Endometrium (tissue), 2 donors: ENCODE results near the gene BABAM2.
"Not testable (repeated sequence)": the region's sequence is repeated elsewhere in the genome, so short reads cannot be mapped to it uniquely, and the experiment has no call there.

Experiments
- FAIRE-seq: peaks from 2 replicates; lab custom pipeline; 2012; peaks lifted over from hg19 to GRCh38; lab: Jason Lieb, UNC
- donor health status: control.
- donor health status: control.

BABAM2 gene

DNA sequence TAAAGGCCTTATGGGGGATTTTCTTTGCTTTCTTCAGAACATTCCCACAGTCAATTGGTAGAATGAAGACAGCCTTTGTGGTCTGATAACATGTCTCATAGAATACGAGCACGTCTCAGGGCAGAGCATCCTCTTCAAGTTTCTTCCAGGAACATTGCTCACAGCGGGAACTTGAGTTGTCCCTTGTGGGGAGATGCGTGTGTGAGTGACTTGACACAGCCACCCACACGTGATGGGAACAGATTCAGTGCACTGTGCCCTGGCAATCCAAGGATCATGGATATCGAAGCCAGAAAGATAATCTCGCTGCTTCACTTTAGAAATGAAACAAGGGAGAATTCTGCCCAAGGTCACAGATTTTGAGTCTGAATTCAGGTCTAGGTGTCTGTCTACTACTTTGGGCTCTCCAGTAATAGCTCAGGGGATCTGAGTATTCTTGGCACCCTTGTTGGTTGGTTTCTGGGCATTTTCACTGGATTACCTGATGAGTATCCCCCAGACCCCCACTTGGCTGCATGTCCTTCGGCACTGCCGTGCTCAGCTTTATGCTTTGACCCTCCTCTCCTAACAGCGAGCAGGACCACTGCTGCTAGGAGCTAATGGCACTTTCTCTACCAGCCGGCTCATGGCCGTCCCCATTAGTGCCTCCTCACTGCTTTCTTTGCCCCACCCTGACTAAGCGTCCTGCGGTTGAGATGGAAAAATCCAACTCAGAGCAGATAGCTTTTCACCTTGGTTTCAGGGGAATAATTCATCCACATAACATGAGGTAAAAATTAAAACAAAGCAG lies 426.2 kb downstream of the BABAM2 start:
- FAIRE-seq = no peak

DNA sequence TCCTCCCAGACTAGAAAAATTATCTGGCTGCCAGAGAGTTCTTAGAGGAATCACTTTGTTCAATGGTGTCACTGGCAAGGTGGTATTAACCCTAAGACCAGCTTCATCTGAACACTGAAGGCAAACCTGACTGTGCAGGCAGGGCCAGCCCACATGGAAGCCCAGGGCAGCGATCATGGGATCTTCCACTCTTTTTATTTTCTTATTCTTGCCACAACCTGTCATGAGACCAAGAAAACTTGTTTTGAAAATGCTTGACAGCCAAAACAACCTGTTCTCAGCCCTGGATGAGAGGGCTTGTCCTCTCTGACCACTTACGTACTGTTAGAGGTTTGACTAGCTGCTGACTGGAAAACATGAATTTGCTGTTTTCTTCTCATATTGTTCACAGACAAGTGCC lies 426.9 kb downstream of the BABAM2 start:
- no peak for FAIRE-seq

DNA sequence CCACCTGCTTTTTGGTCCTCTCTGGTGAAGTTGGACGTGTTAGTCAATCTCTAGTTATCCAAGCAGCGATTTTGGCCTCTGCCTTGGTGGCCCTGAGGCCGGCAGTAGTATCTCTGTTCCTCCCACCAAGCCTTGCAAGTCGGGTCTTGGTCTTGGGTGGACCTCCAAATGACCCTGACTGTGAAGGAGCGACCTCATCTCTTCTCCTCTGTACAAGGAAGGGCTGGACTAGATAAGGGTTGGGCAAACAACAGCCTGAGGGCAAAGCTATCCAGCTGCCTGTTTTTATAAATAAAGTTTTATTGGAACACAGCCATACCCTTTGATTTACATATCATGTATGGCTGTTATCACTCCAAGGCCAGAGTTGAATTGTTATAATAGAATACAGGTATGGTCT lies 427.5 kb downstream of the BABAM2 start:
- no peak for FAIRE-seq

DNA sequence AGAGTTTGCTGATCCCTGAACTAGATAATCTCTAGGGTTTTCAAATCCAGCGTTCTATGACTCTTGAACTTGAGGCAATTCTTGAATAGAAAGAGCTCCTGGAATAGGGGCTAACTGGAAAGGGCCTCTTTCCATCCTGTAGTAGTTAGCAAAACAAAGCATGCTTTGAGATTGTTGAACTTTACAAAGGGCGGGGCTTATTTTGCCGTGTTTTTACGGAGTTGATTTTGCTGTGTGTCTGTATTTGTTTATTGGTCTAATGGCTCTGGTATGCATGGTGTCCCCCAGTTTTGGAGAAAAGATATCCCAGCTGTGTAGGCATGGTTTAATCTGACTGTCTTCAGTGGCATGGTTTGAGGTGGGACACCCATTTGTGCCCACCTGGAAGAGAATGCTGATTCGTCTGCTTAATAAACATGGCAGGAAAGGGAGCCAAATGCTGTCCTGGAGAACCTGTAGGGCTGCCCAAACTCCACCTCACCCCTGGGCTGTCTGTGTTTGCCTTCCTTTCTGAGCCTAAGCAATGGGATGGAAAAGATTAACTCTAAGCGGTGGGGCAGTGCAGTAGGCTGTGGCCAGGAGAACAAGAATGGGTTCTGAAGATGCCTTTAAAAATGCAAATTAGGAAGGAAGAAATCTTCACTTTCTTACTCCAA lies 428.1 kb downstream of the BABAM2 start:
- no peak for FAIRE-seq

DNA sequence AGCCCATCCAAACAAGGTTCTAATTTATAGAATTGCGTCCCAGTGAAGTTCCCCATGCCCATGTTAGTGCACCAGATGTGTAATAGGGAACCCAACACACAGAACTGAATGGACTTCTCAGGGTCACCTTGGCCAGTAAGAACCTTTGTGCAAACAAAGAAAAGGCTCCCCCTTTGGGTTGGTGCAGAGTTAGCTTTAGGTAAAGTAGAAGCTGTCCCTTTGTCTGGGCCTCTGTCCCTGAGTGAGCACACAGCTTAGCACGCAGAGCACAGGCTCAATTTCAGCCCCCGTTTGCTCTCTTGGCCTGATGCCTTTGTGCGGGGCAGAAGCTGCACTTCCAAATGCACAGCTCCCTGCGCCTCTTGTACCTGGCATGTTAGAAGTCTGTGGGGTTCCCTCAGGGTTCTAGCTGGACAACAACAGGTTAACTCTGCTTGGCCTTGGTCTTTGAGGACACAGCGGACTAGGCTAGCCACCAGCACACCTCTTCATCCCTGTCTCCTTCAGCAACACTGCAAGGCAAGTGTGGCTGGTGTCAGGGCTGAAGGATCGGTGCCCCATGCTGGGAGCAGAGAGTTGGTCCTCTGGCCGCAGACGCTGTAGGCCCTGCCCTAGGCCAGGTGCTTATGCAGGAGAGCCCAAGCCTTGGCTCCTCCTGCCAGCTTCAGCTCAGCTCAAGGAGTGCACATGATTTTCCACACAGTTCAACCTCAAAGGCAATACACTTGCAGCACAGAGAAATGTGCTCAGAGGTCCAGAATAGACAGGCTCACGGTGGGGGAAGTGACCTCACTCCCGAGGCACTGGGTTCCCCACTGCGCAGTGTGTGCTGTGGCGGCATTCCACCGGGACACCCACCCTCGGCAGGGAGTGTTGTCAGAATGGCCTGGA lies 428.8 kb downstream of the BABAM2 start:
- FAIRE-seq = no peak

DNA sequence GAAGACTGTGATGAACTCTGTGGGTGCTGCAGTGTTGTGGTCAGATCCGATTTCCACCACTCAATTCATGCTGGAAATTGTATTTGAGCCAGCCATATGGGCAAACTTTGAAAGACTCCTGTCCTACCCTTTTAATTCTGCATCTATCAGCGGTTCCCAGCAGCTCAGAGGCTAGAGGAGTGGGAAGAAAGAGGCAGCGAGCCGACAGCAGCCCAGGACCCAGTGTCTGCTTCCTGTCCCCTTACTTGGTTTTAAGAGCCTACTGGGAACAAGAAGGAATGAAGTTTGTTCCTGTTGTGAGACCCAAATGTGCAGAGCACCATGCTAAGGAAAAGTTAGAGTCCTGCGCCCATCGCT lies 429.5 kb downstream of the BABAM2 start:
- FAIRE-seq = no peak

DNA sequence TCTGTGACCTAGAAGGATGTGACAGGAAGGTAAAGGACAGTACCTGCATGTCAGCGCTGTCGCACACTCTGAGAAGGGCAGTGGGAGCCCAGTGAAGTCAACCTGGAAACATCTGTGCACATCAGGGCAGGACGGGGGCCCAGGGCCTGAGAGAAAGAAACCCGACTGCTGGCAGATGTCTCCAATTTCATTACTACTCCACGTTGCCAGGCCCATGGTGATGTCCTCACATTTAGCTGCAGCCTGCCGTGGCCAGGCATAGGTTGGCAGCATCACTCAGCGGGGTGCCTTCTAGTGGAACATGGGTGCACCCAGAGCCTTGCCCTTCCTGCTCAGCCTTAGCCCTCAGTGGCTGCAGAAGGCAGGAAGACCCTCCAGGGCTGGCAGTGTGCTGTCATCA lies 429.8 kb downstream of the BABAM2 start:
- no peak for FAIRE-seq

DNA sequence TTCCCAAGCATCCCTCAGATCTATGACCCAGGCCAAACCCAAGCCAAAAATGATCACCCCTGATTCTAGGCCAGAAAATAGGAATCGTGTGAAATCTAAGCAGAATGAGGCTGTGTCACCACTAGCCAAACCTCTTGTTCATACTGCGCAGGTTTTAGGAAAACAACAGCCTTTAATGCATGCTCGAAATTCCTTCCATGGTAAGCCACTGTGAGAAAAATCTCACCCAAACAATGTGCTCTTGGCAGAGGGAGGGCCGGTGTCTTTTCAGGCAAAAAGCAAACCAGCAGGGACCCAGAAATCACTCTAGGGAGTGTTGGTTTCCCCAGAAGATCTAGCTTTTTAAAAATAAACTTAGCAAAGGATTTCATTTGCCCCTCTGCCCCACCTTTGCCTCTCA lies 430.9 kb downstream of the BABAM2 start:
- no peak for FAIRE-seq

DNA sequence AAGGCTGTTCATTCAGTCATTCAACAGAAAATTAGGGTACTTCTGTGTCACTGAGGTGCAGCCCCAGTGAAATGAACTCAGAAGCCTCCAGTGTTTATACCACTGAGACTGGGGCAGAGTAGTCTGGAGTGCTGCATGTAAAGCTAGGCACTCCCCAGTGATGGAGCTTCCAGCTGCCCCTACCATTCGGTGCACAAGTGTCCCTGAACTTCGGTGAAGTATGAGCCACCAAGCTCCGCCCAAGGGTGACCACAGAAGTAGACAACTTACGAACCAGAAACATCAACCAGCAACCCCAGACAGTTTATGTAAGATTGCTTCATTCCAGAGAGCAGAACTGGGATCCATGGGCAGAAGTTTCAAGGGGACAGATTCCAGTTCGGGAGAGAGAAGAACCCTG lies 431.5 kb downstream of the BABAM2 start:
- no peak for FAIRE-seq

DNA sequence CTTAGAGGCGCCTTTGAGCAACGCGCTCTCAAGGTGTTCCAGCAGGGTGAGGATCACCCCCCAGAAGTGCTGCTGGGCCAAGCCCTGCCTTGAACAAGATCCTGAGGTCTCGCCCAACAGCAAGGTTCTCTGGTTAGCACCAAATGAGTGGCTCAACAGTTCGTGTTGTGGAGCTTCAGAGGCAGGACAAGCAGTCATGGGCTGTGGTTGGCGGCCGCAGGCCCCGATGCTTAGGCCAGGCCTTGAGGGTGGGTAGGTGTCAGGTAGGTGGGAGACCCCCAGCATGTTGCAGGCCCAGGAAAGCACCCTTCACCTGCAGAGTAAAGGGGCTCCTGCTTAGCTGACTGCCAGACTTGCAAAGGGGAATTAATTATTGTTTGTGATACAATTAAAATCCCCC lies 431.9 kb downstream of the BABAM2 start:
- no peak for FAIRE-seq

DNA sequence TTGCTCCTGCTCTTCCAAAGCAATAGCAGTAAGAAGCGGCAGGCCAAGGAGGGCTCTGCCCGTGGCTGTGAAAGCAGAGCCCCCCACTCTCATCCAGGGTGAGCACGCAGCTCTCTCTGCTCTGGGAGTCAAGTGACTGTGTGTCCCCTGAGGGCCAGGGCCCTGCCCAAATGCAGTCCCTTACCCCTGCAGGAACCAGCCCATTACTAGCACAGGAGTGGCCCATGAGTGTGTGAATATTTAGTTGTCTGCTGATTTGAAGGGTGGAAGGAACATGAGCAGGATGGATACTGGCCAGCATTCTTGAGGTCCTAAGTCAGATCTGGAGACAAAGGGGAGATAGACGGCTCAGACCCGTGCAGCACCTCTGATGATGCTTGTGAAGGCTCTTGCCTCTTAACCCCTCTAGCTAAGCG lies 432.5 kb downstream of the BABAM2 start:
- FAIRE-seq = no peak

DNA sequence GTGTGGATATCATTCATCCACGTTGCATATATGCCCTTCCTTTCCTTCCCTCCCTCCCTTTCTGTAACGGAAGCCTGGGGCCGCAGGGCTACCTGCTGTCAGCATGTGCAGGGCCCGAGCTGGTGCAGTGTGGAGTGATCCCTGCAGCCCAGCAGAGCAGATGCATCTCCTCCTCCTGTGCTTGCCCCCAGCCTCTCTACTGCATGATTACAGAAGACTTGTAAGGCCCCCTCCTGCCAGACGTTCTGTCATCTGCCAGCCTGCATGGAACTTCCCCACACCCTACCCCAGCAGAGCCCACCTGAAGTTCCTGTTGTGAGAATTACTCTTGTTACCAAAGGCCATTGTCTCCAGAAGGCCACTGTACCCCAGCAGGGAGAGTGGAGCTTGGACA lies 434.6 kb downstream of the BABAM2 start:
- FAIRE-seq = no peak

DNA sequence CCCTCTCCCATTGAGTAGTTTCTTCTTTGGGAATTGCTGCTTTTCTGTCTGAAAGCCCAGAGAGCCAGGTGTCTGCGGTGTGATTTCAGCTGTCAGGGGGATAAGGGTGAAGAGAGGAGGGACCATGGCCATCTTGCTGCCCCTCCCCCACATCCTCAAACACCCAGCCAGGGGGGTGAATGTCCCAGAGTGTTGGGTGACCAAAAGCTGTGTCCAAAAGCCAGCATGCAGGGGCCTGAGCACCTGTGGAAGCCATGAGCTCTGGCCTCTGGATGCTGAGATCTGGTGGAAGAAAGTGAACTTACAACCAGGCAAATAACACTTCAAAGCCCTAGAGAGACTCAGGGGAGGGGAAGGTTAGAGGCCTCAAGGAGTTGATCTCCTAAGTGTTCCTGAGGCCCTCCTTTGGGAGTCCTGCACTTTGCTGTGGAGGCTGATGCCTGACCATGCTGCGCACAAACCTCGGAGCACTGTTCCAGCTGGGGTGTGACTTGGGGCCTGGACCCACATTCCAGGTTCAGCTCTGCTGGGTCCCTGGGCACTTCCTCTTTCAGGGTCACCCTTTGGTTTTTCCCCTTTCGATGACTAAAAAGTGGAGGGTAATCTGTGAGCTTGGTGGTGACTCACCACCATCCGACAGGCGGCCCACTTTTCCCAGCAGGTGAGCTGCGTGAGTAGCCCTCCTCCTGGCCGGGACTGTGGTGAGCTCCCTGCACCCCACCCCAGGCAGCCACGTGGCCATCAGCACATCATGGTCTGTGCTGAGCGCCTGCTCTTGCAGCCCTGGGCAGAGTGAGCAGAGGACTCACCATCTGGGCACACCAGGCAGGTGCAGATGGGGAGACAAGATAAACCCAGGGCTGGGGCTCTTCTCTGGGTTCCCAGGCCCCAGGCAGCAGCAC lies 435.3 kb downstream of the BABAM2 start:
- no peak for FAIRE-seq

DNA sequence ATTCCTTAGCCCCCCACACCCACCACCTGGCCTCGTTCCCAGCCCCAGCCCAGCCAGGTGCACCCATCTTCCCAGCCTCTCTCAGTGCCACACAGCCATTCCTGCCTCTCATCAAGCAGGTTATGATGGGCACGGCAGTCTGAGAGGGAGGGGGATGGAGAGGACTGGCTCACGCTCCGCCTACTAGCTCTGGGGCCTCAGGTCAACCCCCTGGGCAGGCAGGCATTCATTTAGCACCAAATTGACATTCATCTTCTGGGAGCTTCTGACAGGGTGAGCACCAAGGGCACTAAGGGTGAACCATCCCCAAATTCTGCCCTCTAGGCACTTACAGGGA lies 435.9 kb downstream of the BABAM2 start:
- FAIRE-seq = no peak

DNA sequence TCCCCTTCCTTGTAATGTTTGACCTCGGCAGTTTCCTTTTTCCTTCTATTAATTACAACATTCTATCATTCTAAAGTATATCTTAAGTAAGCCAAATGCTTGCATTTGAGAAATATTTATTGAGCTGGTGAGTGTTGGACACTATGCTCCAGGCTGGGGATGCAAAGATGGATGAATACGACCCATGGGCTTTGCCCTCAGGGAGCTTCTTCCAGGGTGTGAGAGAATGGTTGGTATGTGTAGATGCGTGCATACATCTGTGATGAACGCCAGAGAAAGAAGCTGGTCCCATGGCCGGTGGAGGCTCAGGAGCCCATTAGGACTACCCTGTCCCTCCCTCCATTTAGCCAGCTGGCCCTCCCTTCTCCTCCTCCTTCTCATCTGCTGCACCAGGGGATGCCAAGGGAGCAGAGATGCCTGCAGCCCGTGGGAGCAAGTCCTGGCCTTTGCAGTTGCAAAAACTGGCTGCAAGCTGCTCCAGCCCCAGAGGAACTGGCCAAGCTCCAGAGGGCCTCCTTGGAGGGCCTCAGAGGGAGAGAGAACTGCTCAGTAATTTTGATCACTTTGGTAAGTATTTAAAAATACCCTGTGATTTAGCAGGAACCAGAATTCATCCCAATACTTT lies 436.5 kb downstream of the BABAM2 start:
- FAIRE-seq = no peak

DNA sequence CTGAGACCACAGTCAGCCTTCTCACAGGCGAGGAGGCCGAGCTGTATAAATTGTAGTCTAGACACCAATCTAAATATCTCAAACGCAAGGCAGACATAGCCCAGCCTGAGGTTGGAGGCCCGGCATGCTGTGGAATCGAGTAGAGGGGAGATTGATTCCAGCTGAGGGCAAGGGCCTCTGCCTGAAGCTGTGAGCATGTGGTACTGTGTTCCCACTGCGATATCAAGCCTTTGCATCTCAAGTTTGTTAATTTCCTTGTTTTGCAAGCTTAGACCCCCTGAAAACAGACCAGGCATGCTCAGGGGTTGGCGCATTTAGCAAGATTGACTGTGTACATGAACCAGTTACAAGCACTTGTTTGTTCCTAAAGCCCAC lies 437.0 kb downstream of the BABAM2 start:
- no peak for FAIRE-seq

DNA sequence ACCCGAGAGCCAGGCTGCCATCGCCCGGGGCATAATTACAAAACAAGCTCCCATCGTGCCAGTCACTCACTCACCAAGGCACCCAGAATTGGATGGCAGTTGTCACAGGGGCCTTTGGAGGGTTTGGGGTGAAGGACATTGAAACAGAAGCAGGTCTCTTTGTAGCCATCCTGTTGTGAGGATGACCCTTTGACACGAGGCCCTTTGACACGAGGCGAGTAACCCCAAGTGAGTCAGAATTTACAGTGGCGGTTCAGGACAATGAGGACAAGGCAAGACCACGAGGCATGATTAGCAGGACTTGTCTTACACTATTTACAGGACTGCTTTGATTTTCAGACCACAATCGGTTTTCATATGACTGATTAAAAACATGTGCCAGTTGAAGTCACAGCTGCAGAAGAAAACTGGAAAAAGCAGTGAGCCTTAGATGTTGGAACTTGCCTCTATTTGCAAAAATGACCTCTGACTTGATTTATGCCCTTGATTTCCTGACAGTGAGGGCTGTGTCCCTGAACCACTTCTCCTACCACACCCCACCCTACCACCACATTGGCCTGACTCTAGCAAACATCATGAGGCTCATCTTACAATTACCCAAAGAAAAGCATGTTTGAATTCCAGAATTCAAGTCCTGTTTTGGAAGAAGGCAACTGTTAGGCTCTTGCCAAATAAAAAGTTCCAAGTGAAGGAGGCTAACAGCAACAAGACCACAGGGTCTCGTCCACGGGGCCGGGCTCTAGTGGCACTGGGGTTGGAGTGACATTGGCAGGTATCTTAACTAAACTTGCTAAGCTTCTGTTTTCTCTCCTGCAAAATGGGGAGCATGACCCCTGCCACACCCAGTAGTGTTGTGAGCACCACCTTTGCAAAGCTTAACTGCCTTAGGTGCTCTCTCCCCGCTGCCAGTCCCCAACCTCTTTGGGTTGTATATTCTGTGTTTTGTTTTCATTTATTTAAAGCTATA lies 437.7 kb downstream of the BABAM2 start:
- no peak for FAIRE-seq

DNA sequence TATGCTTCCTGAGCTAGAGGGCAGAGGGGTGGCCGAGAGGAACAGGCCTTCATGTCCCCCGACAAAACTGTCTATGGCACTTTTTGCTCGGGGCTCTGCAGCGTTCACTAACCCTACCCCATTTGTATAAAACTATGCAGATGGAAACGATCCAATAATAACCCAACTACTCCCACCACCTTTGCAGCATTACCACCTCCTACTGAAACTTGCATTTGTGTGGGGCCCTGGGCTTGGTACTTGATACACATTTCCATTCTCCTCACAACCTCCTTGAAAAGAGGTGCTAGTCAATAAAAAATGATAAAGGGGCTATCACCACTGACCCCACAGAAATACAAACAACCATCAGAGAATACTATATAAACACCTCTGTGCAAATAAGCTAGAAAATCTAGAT lies 438.7 kb downstream of the BABAM2 start:
- no peak for FAIRE-seq

DNA sequence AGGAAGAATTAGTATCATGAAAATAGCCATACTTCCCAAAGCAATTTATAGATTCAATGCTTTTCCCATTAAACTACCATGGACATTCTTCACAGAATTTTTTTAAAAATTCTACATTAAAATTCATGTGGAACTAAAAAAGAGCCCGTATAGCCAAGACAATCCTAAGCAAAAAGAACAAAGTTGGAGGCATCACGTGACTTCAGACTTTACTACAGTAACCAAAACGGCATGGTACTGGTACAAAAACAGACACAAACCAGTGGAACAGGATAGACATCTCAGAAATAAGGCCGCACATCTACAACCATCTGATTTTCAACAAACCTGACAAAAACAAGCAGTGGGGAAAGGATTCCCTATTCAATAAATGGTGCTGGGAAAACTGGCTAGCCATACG lies 440.2 kb downstream of the BABAM2 start:
- FAIRE-seq = not testable (repeated sequence)

DNA sequence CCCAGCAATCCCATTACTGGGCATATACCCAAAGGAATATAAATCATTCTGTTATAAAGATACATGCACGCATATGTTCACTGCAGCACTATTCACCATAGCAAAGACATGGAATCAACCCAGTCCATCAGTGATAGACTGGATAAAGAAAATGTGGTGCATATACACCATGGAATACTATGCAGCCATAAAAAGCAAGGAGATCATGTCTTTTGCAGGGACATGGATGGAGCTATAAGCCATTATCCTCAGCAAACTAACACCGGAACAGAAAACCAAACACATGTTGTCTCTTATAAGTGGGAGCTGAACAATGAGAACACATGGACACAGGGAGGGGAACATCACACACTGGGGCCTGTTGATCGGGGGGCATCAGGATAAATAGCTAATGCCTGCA lies 441.3 kb downstream of the BABAM2 start:
- FAIRE-seq = not testable (repeated sequence)

DNA sequence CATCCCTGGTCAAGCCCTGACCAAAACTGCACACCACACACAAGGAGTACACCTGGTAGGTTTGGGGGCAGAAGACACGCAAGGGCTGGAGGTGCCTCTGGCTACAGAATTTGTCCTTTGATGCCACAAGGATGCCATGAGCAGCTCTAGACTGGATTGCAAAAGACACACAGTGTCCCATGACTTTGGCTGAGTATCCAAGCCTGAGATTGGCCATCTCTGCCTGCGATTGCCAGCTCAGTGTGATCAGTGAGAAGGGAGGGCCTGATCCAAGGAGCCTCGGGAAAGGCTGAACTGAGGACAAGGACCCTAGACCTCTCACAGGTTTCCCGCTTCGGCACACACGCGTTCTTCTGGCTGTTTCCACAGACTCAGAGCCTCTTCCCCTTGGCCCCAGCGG lies 442.2 kb downstream of the BABAM2 start:
- no peak for FAIRE-seq
